GM18870 (cell line): Measurements from ENCODE around the gene ENO4.

Source experiments
- ATAC-seq: cut with Tn5 transposase; IDR thresholded peaks from one replicate; pipeline ENCODE4 v1.9.1; 2021; ENCODE audit warnings: moderate library complexity; ENCODE audit not compliant: unreplicated experiment

ENO4 gene, protein sequence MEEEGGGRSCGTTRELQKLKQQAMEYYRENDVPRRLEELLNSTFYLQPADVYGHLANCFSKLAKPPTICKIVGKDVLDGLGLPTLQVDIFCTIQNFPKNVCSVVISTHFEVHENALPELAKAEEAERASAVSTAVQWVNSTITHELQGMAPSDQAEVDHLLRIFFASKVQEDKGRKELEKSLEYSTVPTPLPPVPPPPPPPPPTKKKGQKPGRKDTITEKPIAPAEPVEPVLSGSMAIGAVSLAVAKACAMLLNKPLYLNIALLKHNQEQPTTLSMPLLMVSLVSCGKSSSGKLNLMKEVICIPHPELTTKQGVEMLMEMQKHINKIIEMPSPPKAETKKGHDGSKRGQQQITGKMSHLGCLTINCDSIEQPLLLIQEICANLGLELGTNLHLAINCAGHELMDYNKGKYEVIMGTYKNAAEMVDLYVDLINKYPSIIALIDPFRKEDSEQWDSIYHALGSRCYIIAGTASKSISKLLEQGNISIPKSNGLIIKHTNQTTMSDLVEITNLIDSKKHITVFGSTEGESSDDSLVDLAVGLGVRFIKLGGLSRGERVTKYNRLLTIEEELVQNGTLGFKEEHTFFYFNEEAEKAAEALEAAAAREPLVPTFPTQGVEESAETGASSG

DNA sequence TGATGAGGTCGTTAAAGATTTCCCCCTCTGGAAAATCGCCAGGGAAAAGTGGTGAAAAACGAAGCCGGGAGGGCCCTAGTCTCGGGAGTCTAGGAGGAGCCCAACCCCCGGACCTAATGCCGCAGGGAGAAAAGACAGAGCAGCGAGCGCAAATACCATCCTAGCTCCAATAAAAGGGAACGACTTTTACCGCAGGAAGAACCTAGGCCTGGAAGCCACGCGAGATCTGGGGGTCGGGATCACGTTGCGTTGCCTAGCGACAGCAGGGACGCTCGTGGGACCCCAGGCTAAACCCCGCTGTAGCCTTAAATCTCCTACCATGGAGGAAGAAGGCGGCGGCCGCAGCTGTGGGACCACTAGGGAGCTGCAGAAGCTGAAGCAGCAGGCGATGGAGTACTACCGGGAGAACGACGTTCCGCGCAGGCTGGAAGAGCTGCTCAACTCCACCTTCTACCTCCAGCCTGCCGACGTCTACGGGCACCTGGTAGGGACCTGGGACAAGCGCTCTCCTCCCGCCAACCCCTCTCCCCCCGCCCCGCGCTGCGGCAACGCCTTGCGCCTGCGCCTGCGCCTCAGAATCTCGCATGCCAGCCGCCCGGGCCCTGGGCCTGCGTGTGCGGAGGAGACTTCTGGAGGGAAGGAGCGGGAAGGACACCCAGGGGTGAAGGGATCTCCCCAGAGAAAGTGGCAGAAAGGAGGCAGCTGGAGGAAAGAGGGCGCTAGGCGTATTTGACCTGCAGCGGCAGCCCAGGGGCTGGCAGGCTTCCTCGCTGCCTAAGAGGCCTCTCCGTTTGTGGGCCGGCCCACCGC, at the start of gene ENO4:
TSS of gene ENO4 (plus strand) at position 252 of the 810 bp plus-strand sequence. CDS start at position 320, 68 bp downstream.
- peak; percentile 45 for ATAC-seq

DNA sequence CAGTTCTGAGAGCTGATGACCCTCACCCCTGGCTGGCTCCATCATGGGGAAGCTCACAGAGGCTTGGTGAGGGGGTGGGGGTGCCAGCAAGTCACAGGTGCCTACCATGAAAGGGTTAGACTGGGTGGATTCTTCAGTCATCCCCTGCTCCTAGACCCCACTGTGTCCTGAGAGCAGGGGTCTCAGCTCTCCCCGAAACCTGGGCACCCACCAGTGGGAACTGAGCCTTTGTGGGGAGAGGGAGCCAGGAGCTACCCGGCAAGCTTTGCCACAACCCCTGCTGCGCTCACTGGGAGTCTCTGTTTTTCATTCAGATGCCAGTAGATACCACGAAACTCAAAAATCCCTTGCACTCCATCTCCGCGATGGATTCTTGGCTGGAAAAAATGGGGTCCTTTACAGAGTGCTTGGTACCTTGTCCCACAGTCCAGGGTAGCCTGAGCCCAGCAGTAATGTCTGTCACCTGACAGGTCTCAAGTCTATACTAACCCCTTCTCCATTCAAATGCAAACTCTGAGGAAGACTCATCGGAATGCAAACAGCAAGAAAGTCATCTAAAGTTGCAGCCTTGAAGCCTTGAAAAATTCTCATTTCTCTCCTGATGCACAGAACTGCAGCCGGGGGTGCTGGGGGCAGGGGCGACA, 48.9 kb upstream of the ENO4 start:
- ATAC-seq = no peak

DNA sequence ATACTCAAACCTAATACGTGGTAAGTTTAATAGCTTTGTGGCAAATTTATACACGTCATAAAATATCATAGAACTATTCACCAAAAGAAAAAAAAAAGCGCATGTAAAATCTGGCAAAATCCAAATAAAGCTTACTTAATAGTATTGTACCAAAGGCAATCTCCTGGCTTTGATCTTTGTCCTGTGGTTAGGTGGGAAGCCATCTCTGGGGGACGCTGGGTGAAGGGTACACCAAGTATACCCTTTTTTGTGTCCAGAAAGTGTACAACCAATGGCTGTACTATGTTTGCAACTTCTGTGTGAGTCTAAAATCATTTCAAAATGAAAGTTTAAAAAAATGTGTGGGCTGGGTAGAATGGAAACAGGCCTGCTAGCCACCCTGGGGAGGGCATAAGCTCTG, 47.6 kb upstream of the ENO4 start:
- no peak for ATAC-seq

DNA sequence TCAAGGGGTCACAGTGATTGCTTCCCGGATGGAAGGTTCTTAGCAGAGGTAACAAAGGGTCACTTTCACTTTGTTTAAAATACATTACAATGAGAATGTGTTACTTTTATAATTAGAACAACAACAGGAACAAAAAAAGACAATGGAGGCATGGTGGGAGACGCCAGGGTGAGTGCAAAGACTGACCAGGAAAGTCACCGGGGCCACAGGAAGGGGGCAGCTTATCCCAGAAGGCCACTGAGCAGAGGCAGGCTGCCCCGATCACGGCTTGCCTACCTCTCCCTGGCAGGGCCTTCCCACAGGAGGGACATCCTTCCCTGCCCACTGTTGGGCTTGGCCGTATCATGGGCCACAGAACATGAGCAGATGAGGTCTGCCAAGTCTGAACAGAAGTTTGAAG, 46.8 kb upstream of the ENO4 start:
- ATAC-seq = no peak

DNA sequence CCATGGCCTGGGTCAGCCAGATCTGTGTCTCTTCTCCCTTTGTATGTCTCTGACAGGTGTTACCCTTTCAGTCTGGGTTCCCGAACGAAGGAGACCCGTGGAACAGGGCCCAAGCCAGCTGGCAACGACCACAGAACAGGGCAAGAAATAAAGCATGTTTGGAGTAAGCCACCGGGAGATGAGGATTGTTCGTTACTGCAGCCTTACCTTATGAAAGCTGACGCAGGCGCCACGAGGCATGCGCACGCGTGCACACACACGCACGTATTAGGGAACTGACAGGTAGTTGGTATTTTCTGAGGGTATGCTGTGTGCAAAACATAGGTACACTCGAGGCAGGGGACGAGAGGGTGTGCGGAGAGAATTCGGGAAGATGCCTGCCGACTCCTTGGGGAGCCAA, 46.4 kb upstream of the ENO4 start:
- ATAC-seq = no peak

DNA sequence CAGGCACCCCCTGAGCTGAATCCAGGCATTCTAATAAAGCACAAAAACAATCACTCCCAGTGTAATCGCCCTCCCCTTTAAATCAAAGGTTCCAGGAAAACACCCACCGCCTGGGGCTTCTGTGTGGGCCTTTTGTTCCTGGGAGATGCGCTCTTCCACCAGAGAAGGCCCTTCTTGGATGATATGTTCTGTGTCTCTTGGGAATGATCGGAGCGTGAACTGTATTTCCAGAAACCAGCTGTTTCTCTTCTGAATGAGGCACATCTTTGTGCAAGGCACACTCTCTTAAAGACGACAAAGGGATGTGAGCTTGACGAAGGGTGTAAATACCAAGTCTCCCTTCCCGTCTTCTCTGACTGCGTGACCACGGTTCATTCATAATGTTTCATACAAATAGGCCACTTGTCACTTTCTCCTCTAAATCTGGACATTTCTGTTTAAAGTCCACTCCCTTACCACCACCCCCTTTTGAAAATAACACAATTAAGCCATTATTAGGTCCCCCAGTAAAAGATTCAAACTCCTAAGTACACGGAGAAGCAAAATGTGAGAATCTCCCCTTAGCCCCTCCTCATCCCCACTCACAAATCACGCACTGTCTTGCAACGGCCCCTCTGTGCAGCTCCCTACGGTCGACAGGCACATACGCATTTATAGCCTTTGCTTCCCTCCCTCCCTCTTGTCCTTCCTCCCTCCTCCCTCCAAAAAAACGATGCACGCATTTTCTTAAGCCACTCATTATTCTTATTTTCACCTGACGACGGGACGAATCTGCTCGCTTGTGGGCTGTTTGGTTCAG, 45.6 kb upstream of the ENO4 start:
- ATAC-seq = no peak

DNA sequence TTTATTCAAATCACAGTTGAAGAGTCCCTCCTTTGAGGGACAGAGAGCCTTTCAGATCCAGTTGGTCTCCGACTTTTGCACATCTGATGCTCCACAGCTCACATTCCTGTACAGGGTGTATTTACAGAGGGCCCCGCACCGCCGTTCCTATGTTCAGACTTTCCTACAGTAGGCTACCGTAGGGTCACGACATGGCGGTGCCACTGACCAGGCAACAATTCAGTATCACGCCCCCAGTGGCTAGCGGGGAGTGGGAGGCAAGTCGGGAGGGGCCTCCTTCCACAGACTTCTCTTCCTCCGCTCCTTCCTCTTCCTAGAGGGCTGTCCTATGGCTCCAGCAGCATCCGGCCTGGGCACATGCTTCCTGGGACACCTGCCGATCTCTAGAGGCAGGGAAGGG, 40.6 kb upstream of the ENO4 start:
- no peak for ATAC-seq

DNA sequence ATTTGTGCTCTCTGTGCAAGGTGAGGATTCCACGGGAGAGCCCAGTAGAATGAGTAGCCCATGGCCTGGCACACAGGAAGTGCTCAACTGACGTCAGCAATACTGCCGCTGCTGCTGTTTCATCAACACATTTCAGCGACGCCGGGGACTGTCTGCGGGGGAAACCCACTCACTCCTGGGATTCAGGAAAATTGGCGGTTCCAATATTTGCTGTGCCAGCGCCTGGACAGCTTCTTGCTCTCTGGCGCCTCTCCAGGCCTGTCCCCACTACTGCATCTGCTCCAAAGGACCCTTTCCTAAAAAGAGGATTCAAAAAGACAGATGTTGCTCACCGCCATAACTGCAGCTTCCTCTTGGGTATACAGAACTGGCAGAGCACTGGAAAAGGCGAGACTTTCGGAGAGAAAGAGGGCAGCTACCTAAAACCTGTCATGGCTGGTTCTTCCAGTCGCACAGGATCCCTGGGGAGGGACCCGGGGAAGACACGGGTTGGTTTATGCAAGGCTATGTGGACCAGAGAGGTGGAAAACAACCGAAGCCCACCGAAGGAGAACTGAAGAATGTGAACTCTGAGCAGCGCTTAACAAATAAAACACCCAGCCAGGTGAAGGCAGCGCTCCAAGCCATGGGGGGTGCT, 39.7 kb upstream of the ENO4 start:
- ATAC-seq = no peak

DNA sequence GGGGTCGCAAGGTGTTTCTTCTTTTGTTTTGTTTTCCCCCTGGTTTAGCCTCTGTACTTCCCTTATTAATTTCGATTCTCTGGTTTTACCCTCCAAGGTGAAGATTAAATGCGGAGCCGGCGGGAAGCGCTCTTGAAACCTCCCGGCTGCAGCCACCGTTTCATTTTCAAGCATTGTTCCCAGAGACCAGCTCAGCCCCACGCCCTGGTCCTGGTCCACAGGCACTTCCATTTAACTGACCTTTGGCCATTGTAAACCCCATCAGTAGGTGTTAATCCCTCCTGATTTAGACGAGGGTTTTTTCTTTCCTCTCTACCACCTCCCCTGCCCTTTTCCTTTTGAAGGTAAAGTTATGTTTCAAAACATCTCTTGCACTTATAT, 39.2 kb upstream of the ENO4 start:
- no peak for ATAC-seq

DNA sequence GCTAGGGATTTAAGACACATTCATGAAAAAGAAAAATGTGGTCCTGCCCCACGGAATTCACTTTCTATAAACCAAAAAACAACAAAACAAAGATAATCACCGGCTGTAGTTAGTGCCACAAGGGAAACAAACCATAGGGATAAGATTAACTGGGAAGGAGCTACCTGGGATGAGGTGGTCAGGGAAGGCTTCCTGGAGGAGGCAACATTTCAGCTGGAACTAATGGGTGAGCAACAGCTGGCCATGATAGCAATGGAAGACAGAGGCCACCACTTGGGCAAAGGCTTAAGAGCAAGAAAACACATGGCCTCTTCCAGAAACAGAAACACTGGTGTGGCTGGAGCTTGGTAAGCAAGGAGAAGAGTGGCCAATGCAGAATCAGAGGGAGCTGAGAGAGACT, 38.4 kb upstream of the ENO4 start:
- no peak for ATAC-seq

DNA sequence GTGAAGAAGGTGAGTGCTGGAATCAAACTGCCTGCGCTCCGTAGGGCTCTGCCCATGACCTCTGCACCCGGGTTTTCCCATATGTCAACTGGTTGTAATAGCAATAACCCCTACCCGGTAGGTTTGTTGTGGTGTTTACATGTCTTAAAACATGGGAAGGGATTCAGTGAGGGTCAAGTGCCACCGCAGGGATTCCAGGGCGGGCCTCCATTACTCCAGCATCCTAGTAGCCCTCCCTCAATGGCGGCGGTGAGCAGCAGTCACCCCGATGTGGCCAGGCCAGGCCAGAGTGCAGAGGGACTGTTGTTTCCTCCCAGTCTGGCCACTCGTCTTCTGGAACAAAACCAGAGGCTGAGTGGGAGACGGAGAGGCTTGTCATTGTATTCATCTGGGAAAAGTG, 37.6 kb upstream of the ENO4 start:
- ATAC-seq = no peak

DNA sequence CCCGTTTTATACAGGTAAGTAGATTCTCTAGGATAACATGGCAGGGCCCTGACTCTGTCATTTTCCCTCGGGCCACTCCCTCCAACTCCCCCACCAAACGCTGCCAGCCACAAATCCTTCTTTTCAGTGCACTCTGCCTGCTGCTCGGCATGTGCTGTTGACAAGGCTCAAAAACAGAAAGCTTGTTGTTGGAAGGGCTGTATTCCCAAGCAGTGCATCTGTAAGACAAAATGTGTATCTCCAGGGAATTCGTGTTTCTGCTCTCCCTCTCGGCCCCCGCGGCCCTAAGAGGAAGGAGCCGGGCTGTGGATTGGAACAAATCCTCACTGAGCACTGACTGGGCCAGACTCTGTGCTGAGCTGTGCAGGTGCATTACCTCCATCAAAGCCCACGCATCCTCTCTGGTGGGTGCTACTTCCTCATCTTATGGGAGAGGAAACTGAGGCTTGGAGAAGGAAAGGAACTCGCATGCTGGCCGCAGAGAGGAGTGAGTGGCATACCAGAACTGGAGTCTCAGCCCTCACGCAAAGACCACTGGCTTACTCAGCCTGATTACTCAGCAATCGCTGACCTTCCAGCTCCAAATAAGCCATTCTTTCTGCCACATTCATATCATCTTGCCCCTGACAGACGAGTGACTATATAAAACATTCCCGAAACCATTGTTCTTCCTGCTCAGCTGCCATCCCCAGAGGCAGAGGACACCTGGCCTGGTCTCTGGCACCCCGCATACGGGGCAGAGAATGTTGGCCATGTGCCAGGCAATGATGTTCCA, 33.5 kb upstream of the ENO4 start:
- no peak for ATAC-seq

DNA sequence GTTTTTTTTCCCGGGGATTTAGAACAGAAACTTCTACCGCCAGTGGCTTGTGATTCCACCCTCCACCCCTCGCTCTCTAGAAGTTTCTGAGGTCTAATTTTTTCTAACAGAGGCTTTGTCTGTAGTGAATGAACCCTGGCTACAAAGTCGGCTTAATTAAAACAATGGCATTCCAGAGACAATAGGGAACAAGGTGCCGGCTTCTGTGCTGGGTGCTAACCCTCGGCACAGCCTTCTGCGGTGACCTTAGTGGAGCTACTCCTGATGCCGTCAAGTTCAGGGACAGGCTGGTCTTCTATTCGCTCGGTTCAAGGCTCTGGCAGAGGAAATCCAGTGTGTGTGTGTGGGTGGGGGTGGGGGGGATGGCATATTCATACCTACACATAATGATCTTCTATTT, 32.1 kb upstream of the ENO4 start:
- no peak for ATAC-seq

DNA sequence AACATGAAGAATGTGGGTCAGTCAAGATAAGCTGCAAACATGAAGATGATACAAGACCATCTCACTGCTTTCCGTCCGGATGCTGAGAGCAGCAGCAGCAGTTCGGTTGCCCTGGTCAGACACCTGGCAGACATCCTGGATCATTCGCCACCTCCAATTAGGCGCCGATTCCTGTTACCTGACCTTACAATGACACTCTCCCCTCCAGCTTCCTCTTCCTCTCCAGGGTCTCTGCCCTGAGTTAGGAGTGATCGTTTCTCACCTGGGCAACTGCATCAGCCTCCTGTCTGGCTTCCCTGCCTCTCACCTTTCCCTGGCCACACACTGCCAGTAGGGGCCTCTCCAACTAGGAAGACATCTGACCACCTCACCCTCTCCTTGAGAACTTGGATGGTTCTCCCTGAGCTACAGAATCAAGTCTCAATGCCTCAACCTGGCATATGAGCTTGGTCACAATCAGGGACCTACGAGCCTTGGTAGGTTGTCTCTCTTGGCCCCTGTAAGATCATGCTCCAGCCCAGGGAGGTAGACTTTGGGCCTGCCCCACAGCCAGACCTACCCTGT, 31.4 kb upstream of the ENO4 start:
- ATAC-seq = no peak

DNA sequence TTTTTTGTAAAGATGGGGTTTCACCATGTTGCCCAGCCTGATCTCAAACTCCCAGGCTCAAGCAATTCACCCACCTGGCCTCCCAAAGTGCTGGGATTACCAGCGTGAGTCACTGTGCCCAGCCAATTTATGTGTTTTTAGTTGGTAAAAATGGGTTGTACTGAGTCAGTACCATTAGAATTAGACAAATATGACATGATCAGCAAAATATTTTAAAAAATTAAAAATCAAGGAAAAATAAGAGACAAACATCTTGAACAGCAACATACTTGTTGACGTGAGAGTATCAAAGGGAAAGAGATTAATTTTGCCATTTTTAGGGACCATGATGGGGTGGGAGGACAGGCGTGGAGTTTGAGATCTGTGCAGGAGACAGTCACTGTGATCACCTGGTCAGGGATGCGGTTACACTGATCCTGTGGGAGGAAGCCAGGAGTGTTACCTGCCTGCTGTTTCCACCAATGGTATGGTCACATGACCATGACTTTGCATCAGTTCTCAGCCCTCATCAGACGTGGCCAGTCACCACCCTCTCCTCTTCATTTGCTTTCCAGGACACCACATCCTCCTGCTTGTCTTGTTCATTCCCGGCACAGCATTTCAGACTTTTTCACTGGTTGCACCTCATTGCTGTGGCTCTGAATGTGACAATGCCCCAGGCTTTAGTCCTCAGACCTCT, 29.2 kb upstream of the ENO4 start:
- ATAC-seq = no peak

DNA sequence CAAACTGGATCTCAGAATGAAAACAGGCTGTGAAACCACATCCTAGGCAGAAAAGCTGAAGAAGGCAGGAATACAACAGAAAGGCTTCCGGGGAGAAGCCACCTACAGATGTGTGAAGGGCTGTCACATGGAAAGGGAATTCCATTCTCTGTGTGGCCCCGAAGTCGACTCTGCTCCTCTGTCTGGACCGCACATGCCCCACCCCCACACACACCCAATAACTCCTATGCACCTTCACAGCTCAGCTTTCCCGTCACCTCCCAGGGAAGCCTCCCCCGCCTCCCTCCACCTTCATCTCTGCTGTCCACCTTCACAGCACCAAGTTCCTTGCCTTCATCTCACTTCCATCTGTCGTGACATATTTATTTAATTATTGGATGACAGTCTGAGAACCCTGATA, 23.4 kb upstream of the ENO4 start:
- ATAC-seq = no peak

DNA sequence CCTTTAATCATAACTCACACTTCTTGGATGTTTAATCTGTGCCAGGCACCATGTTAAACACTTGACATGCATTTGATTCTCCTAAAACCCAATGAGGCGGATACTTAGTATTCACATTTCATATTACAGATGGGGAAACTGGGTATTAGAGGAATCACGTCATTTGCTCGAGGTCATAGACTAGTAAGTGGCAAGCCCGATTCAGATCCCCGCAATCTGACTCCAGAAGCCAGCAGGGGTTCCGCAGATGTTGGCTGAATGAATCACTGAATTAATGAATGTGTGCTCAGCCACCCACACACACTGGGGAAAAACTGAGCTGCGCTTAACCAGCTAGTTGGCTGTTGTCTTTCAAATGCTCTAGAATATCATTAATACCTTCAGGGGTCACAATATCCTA, 22.5 kb upstream of the ENO4 start:
- no peak for ATAC-seq

DNA sequence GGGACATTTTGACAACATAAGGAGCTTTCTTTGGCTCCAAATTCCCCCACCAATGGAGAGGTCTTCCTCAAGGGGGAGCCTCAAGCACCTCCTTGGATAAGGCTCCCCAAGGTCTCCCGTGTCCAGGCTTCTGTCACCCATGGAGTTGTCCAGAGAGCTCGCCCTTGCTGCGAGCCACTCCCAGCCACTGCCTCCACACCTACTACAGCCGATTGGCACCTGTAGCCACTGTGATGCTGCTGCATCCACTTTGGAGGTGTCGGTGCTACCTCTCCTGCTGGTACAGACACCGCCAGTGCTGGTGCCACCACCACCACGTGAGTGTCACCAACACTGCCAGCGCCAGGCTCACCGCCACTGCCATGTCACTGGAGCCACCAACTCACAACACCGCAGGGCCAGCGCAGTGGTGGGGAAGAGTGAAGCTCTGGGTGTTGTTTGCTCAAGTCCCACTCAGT, 22.1 kb upstream of the ENO4 start:
- ATAC-seq = no peak
